OCI-LY7 (cell line): Measurements from ENCODE around the gene GLIPR2. TPM values are rescaled to one million over a fixed set of nuclear protein-coding genes. Genes with fewer than 3 reads are reported as not detected.

ENCODE experiments used
- BruUV-seq: library from RNA; stranded (reverse); fragments of 400-500 nt; replicated peaks from 2 replicates; lab custom pipeline; 2021; lab: Mats Ljungman, UMichigan
- CTCF ChIA-PET: fragments of 300-600 bp; sonication (Branson Sonifier 250); formaldehyde crosslinking; loops from one replicate; lab custom pipeline; 2022; ENCODE audit warnings: antibody characterized with exemption; ENCODE audit not compliant: unreplicated experiment; lab: Charles Lee
- POLR2A ChIA-PET: fragments of 300-600 bp; sonication (Branson Sonifier 250); formaldehyde crosslinking; loops from one replicate; lab custom pipeline; 2022; ENCODE audit warnings: antibody characterized with exemption; lab: Charles Lee
- DNase-seq: peaks from one replicate; pipeline ENCODE4 v3.0.0-alpha.2; 2015; ENCODE audit warnings: low spot score
- H2AFZ ChIP-seq: fragments of 200-600 bp; sonication (generic), shearing (Covaris generic); 2 replicates; pipeline ENCODE4 v1.6.1; 2014; ENCODE audit warnings: mild to moderate bottlenecking, antibody characterized with exemption, low read length, moderate library complexity
- H3K27ac ChIP-seq: fragments of 200-600 bp; sonication (generic); 2 replicates; pipeline ENCODE4 v1.5.1; 2014; ENCODE audit warnings: mixed run types, low read depth, mild to moderate bottlenecking, moderate library complexity, low read length, inconsistent platforms; ENCODE audit not compliant: poor library complexity, severe bottlenecking
- H3K36me3 ChIP-seq: fragments of 200-600 bp; sonication (generic); 2 replicates; pipeline ENCODE4 v1.6.1; 2014; ENCODE audit warnings: mild to moderate bottlenecking, antibody characterized with exemption, low read length, moderate library complexity, mixed read lengths; ENCODE audit not compliant: insufficient read depth
- H3K4me1 ChIP-seq: fragments of 200-600 bp; sonication (generic); 2 replicates; pipeline ENCODE4 v1.5.1; 2014; ENCODE audit warnings: mild to moderate bottlenecking, low read length; ENCODE audit not compliant: insufficient read depth, poor library complexity, severe bottlenecking
- H3K4me2 ChIP-seq: fragments of 200-600 bp; sonication (generic); 2 replicates; pipeline ENCODE4 v1.6.1; 2014; ENCODE audit warnings: mild to moderate bottlenecking, low read length
- H3K4me3 ChIP-seq: fragments of 200-600 bp; sonication (generic); 2 replicates; pipeline ENCODE4 v1.5.1; 2014; ENCODE audit warnings: mild to moderate bottlenecking, low read depth, low read length; ENCODE audit not compliant: poor library complexity, severe bottlenecking
- H3K79me2 ChIP-seq: fragments of 200-600 bp; sonication (generic); 2 replicates; pipeline ENCODE4 v1.6.1; 2016; ENCODE audit warnings: low read depth, mild to moderate bottlenecking, low read length, moderate library complexity, mixed read lengths; ENCODE audit not compliant: insufficient read depth
- H3K9me2 ChIP-seq: fragments of 200-600 bp; sonication (generic); 2 replicates; pipeline ENCODE4 v1.6.1; 2016; ENCODE audit warnings: mild to moderate bottlenecking, low read length, mixed read lengths; ENCODE audit not compliant: insufficient read depth
- H3K9me3 ChIP-seq: fragments of 200-600 bp; sonication (generic); 2 replicates; pipeline ENCODE4 v1.6.1; 2014; ENCODE audit warnings: mild to moderate bottlenecking, mixed run types, low read length, mixed read lengths
- H4K20me1 ChIP-seq: fragments of 200-600 bp; sonication (generic); 2 replicates; pipeline ENCODE4 v1.6.1; 2014; ENCODE audit warnings: mild to moderate bottlenecking, antibody characterized with exemption, low read length, moderate library complexity, mixed read lengths; ENCODE audit not compliant: insufficient read depth
- CTCF ChIP-seq: fragments of 200-600 bp; sonication (generic); conservative IDR thresholded peaks from 2 replicates; pipeline ENCODE4 v1.5.1; 2014; ENCODE audit warnings: mild to moderate bottlenecking, antibody characterized with exemption, low read length, moderate library complexity, mixed read lengths
- EZH2phosphoT487 ChIP-seq: fragments of 200-600 bp; sonication (generic); IDR thresholded peaks from 2 replicates; pipeline ENCODE4 v1.6.1; 2018; ENCODE audit warnings: low read depth, borderline replicate concordance, mild to moderate bottlenecking, mixed run types, antibody characterized with exemption, low read length, moderate library complexity, mixed read lengths
- intact Hi-C: fragments of 100-400 bp; cut with micrococcal nuclease; formaldehyde crosslinking; loops from one replicate; pipeline ENCODE4 v1.10.0; 2022; ENCODE audit not compliant: unreplicated experiment
- total RNA-seq, 2 experiments: library from RNA; depleted of rRNA in 1 of 2; stranded (reverse); fragments of >200 nt in 1 of 2; shearing (Covaris generic) in 1 of 2; gene quantifications; 2 replicates each; pipeline ENCODE4 v1.2.3, GENCODE V29; 2014 to 2022

Gene GLIPR2
- total RNA-seq, 2 experiments from 2014 or later: not detected

GRCh38 chr9:36191686-36192085 lies 55.2 kb downstream of the GLIPR2 start:
- peak overlapping the region; percentile 92 for H3K4me3 ChIP-seq
- peak overlapping the region; percentile 97 for H3K4me2 ChIP-seq
- H3K36me3 ChIP-seq: peaks cover 38% of the 10 kb centered on the region
- no peak for DNase-seq
- POLR2A ChIA-PET: interaction anchor here (0.6 to 3.9 kb wide), 8 partner anchors 10 to 443 kb away, joined by 3 to 18 read pairs (median 5); partner anchors contain the start of gene GNE
- peak overlapping the region; percentile 73 for H3K27ac ChIP-seq
- H2AFZ ChIP-seq: no peak overlapping the region
- TF ChIP-seq EZH2phosphoT487: no peak
- TF ChIP-seq CTCF: no peak
- no peaks in the 10 kb centered on the region for H3K9me3 ChIP-seq
- no TSS peak for BruUV-seq
- H3K9me2 ChIP-seq: no peaks in the 10 kb centered on the region
- CTCF ChIA-PET: no interaction called here
- intact Hi-C loops: loop anchor here (2.0 to 5.0 kb wide), 2 partner anchors 39 to 51 kb away; no protein-coding TSS in a partner anchor
- peaks cover 32% of the 10 kb centered on the region for H4K20me1 ChIP-seq
- H3K4me1 ChIP-seq: peaks cover 40% of the 10 kb centered on the region
- H3K79me2 ChIP-seq: peaks cover 55% of the 10 kb centered on the region

DNA sequence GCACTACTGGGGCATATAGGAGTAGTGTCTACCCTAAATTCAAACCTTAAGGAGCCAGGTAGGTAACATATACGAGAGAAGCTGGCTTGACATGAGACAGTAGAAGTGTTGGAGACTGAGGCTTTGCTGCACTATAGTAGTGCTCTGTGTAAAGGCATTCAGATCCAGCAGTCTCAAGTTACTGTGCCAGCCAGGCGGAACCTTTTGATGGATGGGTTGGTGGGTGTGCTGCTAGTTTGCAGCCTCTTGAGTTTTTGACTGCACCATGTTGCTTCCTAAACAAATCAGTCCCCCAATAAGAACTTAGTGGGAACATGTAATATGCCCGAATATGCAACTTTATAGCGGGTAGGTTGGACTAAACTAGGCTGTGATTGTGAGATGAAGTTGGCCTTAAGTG lies 55.7 kb downstream of the GLIPR2 start:
- CTCF ChIA-PET: no interaction called here
- Histone ChIP-seq H3K9me3 (no peaks in the 10 kb centered on the region), H3K4me2 (peak overlapping the region; percentile 97), H3K4me3 (peak overlapping the region; percentile 92), H3K9me2 (no peaks in the 10 kb centered on the region), H3K36me3 (peaks cover 43% of the 10 kb centered on the region), H4K20me1 (peaks cover 32% of the 10 kb centered on the region), H3K4me1 (peaks cover 39% of the 10 kb centered on the region), H2AFZ (no peak overlapping the region), H3K27ac (no peak overlapping the region), H3K79me2 (peaks cover 60% of the 10 kb centered on the region)
- POLR2A ChIA-PET: interaction anchor here (0.6 to 3.9 kb wide), 3 partner anchors 9 to 297 kb away, joined by 3 to 18 read pairs (median 17); no protein-coding TSS in a partner anchor
- DNase-seq: peak; percentile 30
- no peak for TF ChIP-seq CTCF
- no peak for TF ChIP-seq EZH2phosphoT487
- intact Hi-C loops: loop anchor here (5.0 kb wide), 1 partner anchor 50 kb away; no protein-coding TSS in a partner anchor
- BruUV-seq: no TSS peak

DNA sequence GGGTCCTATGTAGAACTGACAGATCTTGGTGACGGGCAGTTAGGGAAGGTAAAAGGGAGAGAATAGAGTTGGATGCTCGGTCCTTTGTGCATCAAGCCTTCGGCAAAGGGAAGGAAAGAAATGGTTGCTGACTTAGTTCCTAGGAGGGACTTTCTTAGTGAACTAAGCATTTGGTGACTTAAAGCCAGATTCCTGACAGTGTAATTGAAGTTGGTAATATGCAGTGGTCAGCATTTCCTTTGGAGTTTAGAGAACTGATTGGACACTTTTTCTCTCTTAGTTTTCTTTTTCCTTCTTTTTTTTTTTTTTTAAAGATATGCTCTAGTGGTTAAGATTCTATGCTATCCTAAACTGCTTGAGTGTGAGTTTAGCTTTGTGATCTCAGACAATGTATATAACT lies 56.5 kb downstream of the GLIPR2 start:
- H3K4me3 ChIP-seq: peak overlapping the region; percentile 92
- H3K9me2 ChIP-seq: no peaks in the 10 kb centered on the region
- no peaks in the 10 kb centered on the region for H3K9me3 ChIP-seq
- peaks cover 34% of the 10 kb centered on the region for H3K4me1 ChIP-seq
- peak overlapping the region; percentile 97 for H3K4me2 ChIP-seq
- peaks cover 51% of the 10 kb centered on the region for H3K36me3 ChIP-seq
- no peak for DNase-seq
- no TSS peak for BruUV-seq
- ChIA-PET CTCF (no interaction called here), POLR2A (interaction anchor here (0.7 to 3.9 kb wide), 2 partner anchors 13 to 332 kb away, joined by 3 to 17 read pairs; no protein-coding TSS in a partner anchor)
- H4K20me1 ChIP-seq: peaks cover 32% of the 10 kb centered on the region
- H2AFZ ChIP-seq: no peak overlapping the region
- peaks cover 65% of the 10 kb centered on the region for H3K79me2 ChIP-seq
- TF ChIP-seq CTCF (no peak), EZH2phosphoT487 (no peak)
- no peak overlapping the region for H3K27ac ChIP-seq
- intact Hi-C loops: loop anchor here (5.0 kb wide), 1 partner anchor 49 kb away; no protein-coding TSS in a partner anchor
